Mucosa of stomach (tissue), 1 donor: ENCODE results near the gene HSPA2.

Experiments
- H3K27me3 ChIP-seq: one replicate; pipeline ENCODE4 v1.7.0; 2013; ENCODE audit warnings: mild to moderate bottlenecking, low read length; ENCODE audit not compliant: control insufficient read depth, insufficient read depth
- H3K36me3 ChIP-seq: one replicate; pipeline ENCODE4 v1.7.0; 2013; ENCODE audit warnings: low read length; ENCODE audit not compliant: control insufficient read depth, insufficient read depth
- H3K4me1 ChIP-seq: one replicate; pipeline ENCODE4 v1.7.0; 2013; ENCODE audit warnings: mild to moderate bottlenecking, low read length; ENCODE audit not compliant: control insufficient read depth, insufficient read depth
- H3K4me3 ChIP-seq: one replicate; pipeline ENCODE4 v1.7.0; 2013; ENCODE audit warnings: low read length
- H3K9ac ChIP-seq: one replicate; pipeline ENCODE4 v1.7.0; 2013; ENCODE audit warnings: mild to moderate bottlenecking, low read length, moderate library complexity
- H3K9me3 ChIP-seq: one replicate; pipeline ENCODE4 v1.7.0; 2013; ENCODE audit warnings: mild to moderate bottlenecking, low read length, moderate library complexity; ENCODE audit not compliant: control insufficient read depth
- donor health status: Pancreatic carcinoma.

Gene HSPA2

DNA sequence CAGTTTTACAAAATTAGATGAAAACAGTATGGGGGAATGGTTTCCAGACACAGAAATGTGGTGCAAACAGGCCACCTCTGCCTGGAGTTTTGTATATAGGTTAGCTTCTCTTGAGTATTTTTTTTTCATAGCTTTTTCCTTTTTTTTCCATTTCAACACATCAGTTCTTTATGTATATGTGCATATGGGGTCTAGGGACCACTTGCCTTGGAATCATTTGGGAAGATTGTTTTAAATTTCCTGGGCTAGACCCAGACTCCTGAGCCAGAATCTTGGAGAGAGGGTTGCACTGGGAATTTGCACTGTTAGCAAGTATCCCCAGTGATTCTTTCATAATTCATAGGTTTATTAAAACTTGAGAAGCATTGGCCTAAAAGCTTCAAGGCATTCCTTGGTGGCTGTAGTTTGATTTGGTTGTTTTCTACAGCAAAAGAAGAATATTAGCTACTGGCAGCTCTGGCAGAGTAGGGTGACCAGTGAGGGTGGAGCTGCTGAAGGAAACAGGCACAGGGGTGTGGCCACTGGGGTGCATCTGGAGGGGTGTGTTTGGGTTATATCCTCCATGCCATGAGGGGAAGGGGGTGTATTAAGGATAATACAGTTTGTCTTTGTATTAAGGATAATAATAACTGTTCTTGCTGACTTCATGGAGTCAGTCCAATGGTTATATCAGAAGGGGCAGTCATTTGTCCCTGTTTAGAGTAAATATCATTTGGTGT, 32.0 kb downstream of the HSPA2 start:
- H3K9ac ChIP-seq = no peak overlapping the region
- no peak overlapping the region for H3K4me3 ChIP-seq
- H3K4me1 ChIP-seq = peaks cover 3% of the 10 kb centered on the region
- H3K27me3 ChIP-seq = no peaks in the 10 kb centered on the region
- no peaks in the 10 kb centered on the region for H3K36me3 ChIP-seq
- no peaks in the 10 kb centered on the region for H3K9me3 ChIP-seq

DNA sequence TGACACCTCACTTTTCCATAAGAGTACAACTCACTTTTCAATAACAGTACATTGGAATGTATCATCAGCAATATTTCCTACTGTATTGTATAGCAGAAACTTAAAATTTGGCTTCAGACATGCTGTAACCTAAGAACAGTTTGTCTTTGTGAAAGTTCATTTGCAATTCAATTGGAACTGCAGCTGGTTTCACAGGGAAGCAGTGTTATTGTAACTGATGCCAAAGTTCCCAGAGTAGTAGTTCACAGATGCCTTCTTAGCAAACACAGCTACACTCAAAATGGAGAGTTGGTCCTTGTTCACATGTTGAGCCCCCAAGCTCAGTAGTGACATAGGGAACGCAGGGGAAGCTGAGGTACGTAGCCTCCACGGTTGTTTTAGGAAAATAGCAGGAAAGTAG, 32.6 kb downstream of the HSPA2 start:
- Histone ChIP-seq H3K4me1 (peaks cover 3% of the 10 kb centered on the region), H3K9ac (no peak overlapping the region), H3K4me3 (no peak overlapping the region), H3K36me3 (no peaks in the 10 kb centered on the region), H3K27me3 (no peaks in the 10 kb centered on the region), H3K9me3 (no peaks in the 10 kb centered on the region)

DNA sequence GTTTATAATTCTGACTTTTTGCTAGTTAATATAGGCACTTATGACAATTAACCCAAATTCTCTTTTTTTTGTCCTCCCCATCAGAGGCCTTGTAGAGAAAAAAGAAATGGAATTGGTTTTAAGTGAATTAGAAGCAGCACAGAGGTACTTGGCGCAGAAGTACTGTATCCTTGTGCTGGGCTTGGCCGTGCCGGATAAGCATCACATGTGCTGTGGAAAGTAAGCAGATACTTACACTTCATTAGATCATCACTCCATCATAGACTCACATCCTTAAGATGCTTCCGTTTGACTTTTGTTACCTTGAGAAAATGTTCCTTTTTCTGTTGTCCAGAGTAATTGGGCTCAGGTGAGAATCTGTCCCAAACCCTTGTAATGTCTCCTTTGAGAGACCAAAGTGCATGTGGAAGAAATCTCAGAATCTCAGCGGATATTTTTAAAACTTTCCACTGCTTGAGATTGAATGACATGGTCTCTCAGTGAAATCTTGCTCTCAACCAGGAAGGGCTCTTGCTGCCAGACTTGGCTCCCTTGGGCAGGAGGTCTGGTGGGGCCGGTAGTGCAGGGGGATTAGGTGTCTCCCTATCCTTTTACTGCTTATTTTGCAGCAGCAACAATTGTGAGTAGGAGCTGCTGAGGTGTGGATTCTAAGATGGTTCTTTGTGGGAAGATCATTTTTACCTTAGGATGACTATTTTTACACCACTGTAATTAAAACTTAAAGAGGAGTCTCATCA, 34.0 kb downstream of the HSPA2 start:
- no peak overlapping the region for H3K9ac ChIP-seq
- H3K4me3 ChIP-seq = no peak overlapping the region
- no peaks in the 10 kb centered on the region for H3K9me3 ChIP-seq
- H3K36me3 ChIP-seq = no peaks in the 10 kb centered on the region
- no peaks in the 10 kb centered on the region for H3K27me3 ChIP-seq
- H3K4me1 ChIP-seq = peaks cover 3% of the 10 kb centered on the region

GRCh38 chr14:64577211-64577610, 36.7 kb downstream of the HSPA2 start:
- Histone ChIP-seq H3K9ac (no peak overlapping the region), H3K4me1 (peaks cover 9% of the 10 kb centered on the region), H3K36me3 (no peaks in the 10 kb centered on the region), H3K27me3 (no peaks in the 10 kb centered on the region), H3K4me3 (no peak overlapping the region), H3K9me3 (no peaks in the 10 kb centered on the region)

GRCh38 chr14:64580467-64580866, 39.9 kb downstream of the HSPA2 start:
- Histone ChIP-seq H3K4me3 (no peak overlapping the region), H3K4me1 (peaks cover 5% of the 10 kb centered on the region), H3K9ac (no peak overlapping the region), H3K36me3 (no peaks in the 10 kb centered on the region), H3K27me3 (no peaks in the 10 kb centered on the region), H3K9me3 (no peaks in the 10 kb centered on the region)

DNA sequence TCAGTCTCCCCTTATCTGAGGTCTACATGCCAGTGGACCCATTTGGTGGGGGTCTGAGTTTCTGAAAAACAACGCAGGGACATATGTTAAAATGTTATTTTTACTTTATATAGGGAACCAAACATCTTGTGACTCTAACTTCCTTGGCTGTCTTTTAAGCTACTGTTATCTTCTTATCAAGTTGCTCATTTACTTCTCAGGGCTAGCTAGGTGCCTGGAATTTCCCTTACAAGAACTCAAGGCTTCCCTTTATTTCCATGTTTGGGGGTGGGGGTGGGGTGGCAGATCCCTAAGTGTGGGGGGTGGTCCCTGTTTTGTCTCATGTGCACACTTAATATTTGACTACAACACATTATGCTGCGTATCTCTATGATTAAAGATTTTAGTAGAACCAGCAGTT, 40.8 kb downstream of the HSPA2 start:
- Histone ChIP-seq H3K4me1 (peaks cover 5% of the 10 kb centered on the region), H3K27me3 (no peaks in the 10 kb centered on the region), H3K9ac (no peak overlapping the region), H3K4me3 (no peak overlapping the region), H3K36me3 (no peaks in the 10 kb centered on the region), H3K9me3 (no peaks in the 10 kb centered on the region)

GRCh38 chr14:64581817-64582216, 41.3 kb downstream of the HSPA2 start:
- H3K4me3 ChIP-seq = no peak overlapping the region
- no peaks in the 10 kb centered on the region for H3K36me3 ChIP-seq
- H3K27me3 ChIP-seq = no peaks in the 10 kb centered on the region
- H3K9ac ChIP-seq = no peak overlapping the region
- peaks cover 5% of the 10 kb centered on the region for H3K4me1 ChIP-seq
- H3K9me3 ChIP-seq = no peaks in the 10 kb centered on the region

DNA sequence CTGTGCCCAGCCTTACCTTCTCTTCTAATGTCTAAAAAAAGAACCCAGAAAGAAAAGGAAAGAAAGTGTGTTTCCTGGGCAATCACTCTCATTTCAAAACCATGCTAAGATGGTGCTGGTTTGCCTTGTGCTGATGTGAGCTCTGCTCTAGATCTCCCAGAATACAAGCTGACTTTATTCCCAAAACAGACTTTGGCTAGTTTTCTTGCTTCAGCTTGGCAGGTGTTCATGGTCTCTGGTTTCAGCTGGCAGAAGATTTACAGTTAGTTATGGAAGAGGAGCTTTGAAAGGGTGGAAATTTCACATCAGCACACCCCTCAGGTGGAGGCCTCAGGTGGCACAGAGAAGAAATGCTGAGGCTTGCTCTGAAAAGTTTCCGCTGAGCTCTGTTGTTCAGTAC, 43.6 kb downstream of the HSPA2 start:
- Histone ChIP-seq H3K9ac (no peak overlapping the region), H3K27me3 (no peaks in the 10 kb centered on the region), H3K9me3 (no peaks in the 10 kb centered on the region), H3K36me3 (no peaks in the 10 kb centered on the region), H3K4me3 (no peak overlapping the region), H3K4me1 (peaks cover 5% of the 10 kb centered on the region)

GRCh38 chr14:64591809-64592208, 51.3 kb downstream of the HSPA2 start:
- Histone ChIP-seq H3K4me3 (no peak overlapping the region), H3K9me3 (no peaks in the 10 kb centered on the region), H3K27me3 (no peaks in the 10 kb centered on the region), H3K4me1 (no peaks in the 10 kb centered on the region), H3K9ac (no peak overlapping the region), H3K36me3 (no peaks in the 10 kb centered on the region)
